HCT116 (cell line): ENCODE results near the gene HIP1. TPM values are rescaled to one million over a fixed set of nuclear protein-coding genes. Genes with fewer than 3 reads are reported as not detected.

ENCODE experiments used
- ATAC-seq: fragments of 200-7000 bp; cut with Tn5 transposase; 2 replicates; pipeline ENCODE4 v1.9.1; 2020; ENCODE audit warnings: mild to moderate bottlenecking, moderate library complexity
- BruUV-seq: library from RNA; stranded (reverse); fragments of 400-500 nt; replicated peaks from 2 replicates; lab custom pipeline; 2021; lab: Mats Ljungman, UMichigan
- CTCF ChIA-PET: fragments of 300-600 bp; sonication (Branson Sonifier 250); formaldehyde crosslinking; loops from one replicate; lab custom pipeline; 2021; ENCODE audit warnings: antibody characterized with exemption; lab: Charles Lee
- POLR2A ChIA-PET: fragments of 300-600, 350-600 bp; sonication (Branson Sonifier 250); formaldehyde crosslinking; loops from one replicate; lab custom pipeline; 2021; ENCODE audit warnings: antibody characterized with exemption; lab: Charles Lee
- RAD21 ChIA-PET, 2 experiments: fragments of 300-600 bp; sonication (Branson Sonifier 250); formaldehyde crosslinking; loops; one replicate each; lab custom pipeline; 2023; ENCODE audit warnings: low total read pairs in 2 of 2; ENCODE audit not compliant: uncharacterized antibody in 2 of 2, unreplicated experiment in 2 of 2, low non-redundant PET in 1 of 2; lab: Charles Lee
- DNase-seq: peaks from one replicate; pipeline ENCODE4 v3.0.0-alpha.2; 2010; ENCODE audit warnings: low read depth, low spot score
- H2AFZ ChIP-seq: fragments of 200-600 bp; shearing (Covaris generic), sonication (generic); 2 replicates; pipeline ENCODE4 v1.6.1; 2017; ENCODE audit warnings: low read depth, mixed run types, mixed read lengths, antibody characterized with exemption, low read length; ENCODE audit not compliant: poor library complexity, severe bottlenecking
- H3K27ac ChIP-seq: 2 replicates; pipeline ENCODE4 v1.5.1; 2012; ENCODE audit warnings: low read depth, low read length
- H3K27me3 ChIP-seq: fragments of 200-600 bp; sonication (generic); 2 replicates; pipeline ENCODE4 v1.6.1; 2016; ENCODE audit warnings: mixed run types, low read length, mixed read lengths; ENCODE audit not compliant: insufficient read depth
- H3K36me3 ChIP-seq, 2 experiments: fragments of 200-500 bp in 1 of 2; fragments of 200-600 bp in 1 of 2; sonication (Bioruptor generic) in 1 of 2; sonication (generic) in 1 of 2; 2 replicates each; pipeline versions ENCODE4 v1.5.1 to v1.6.1; 2014 to 2016; ENCODE audit warnings: low read length in 2 of 2, inconsistent platforms in 1 of 2, mixed read lengths in 1 of 2, mixed run types in 1 of 2; ENCODE audit not compliant: insufficient read depth in 2 of 2, control insufficient read depth in 1 of 2
- H3K4me1 ChIP-seq, 2 experiments: fragments of 200-600 bp in 1 of 2; sonication (generic) in 1 of 2; 2 replicates each; pipeline versions ENCODE4 v1.5.1 to v1.6.1; 2012 to 2017; ENCODE audit warnings: low read length in 2 of 2, inconsistent platforms in 1 of 2, mild to moderate bottlenecking in 1 of 2, mixed read lengths in 1 of 2, mixed run types in 1 of 2, moderate library complexity in 1 of 2; ENCODE audit not compliant: insufficient read depth in 2 of 2, control insufficient read depth in 1 of 2
- H3K4me2 ChIP-seq: fragments of 200-600 bp; sonication (generic); 2 replicates; pipeline ENCODE4 v1.6.1; 2017; ENCODE audit warnings: mixed run types, low read length, mixed read lengths
- H3K4me3 ChIP-seq, 2 experiments: fragments of 200-600 bp in 1 of 2; sonication (generic) in 1 of 2; replicated peaks in 1 of 2; 2 replicates each; pipeline ENCODE4 v1.5.1; 2011 to 2016; ENCODE audit warnings: low read length in 2 of 2, control low read depth in 1 of 2, low read depth in 1 of 2, mild to moderate bottlenecking in 1 of 2, mixed read lengths in 1 of 2, mixed run types in 1 of 2
- H3K79me2 ChIP-seq: fragments of 200-600 bp; sonication (generic); 2 replicates; pipeline ENCODE4 v1.6.1; 2017; ENCODE audit warnings: mild to moderate bottlenecking, mixed run types, low read length, moderate library complexity, mixed read lengths; ENCODE audit not compliant: insufficient read depth
- H3K9ac ChIP-seq: fragments of 200-600 bp; sonication (generic); 2 replicates; pipeline ENCODE4 v1.6.1; 2016; ENCODE audit warnings: low read length, mixed read lengths
- H3K9me2 ChIP-seq: fragments of 200-600 bp; sonication (generic), shearing (Covaris generic); 2 replicates; pipeline ENCODE4 v1.6.1; 2017; ENCODE audit warnings: mixed run types, mild to moderate bottlenecking, moderate library complexity; ENCODE audit not compliant: insufficient read depth
- H3K9me3 ChIP-seq, 2 experiments: fragments of 200-500 bp in 1 of 2; fragments of 200-600 bp in 1 of 2; sonication (Bioruptor generic) in 1 of 2; sonication (generic) in 1 of 2; 2 replicates each; pipeline ENCODE4 v1.6.1; 2014 to 2017; ENCODE audit warnings: low read length in 2 of 2, mixed read lengths in 2 of 2, inconsistent platforms in 1 of 2, low read depth in 1 of 2, mild to moderate bottlenecking in 1 of 2, mixed run types in 1 of 2, moderate library complexity in 1 of 2; ENCODE audit not compliant: control insufficient read depth in 1 of 2, insufficient read depth in 1 of 2
- H4K20me1 ChIP-seq: fragments of 200-600 bp; sonication (generic), shearing (Covaris generic); 2 replicates; pipeline ENCODE4 v1.6.1; 2017; ENCODE audit warnings: mixed run types, mild to moderate bottlenecking, moderate library complexity; ENCODE audit not compliant: insufficient read depth
- CBX3 ChIP-seq: IDR thresholded peaks from 2 replicates; pipeline ENCODE4 v1.6.1; 2012; ENCODE audit warnings: low read depth
- ELF1 ChIP-seq: IDR thresholded peaks from 2 replicates; pipeline ENCODE4 v1.6.1; 2012; ENCODE audit warnings: low read depth, borderline replicate concordance
- EZH2phosphoT487 ChIP-seq: fragments of 200-600 bp; IDR thresholded peaks from 2 replicates; pipeline ENCODE4 v1.6.1; 2018; ENCODE audit warnings: antibody characterized with exemption, borderline replicate concordance
- MAX ChIP-seq: IDR thresholded peaks from 2 replicates; pipeline ENCODE4 v1.6.1; 2012
- POLR2AphosphoS5 ChIP-seq: IDR thresholded peaks from 2 replicates; pipeline ENCODE4 v1.6.1; 2011; ENCODE audit warnings: mild to moderate bottlenecking, low read depth, low read length, moderate library complexity
- RAD21 ChIP-seq: IDR thresholded peaks from 2 replicates; pipeline ENCODE4 v1.6.1; 2012; ENCODE audit warnings: low read depth, mild to moderate bottlenecking
- SIN3A ChIP-seq: IDR thresholded peaks from 2 replicates; pipeline ENCODE4 v1.6.1; 2012; ENCODE audit warnings: low read depth
- SP1 ChIP-seq: IDR thresholded peaks from 2 replicates; pipeline ENCODE4 v1.6.1; 2012; ENCODE audit warnings: low read depth
- SRF ChIP-seq: IDR thresholded peaks from 2 replicates; pipeline ENCODE4 v1.6.1; 2012; ENCODE audit warnings: low read depth
- TCF7L2 ChIP-seq: IDR thresholded peaks from 2 replicates; pipeline ENCODE4 v1.7.0; 2011; ENCODE audit warnings: borderline replicate concordance, inconsistent platforms; ENCODE audit not compliant: insufficient read depth, insufficient read length; ENCODE audit errors: extremely low read depth
- ZNF274 ChIP-seq: fragments of 200-500 bp; sonication (Bioruptor generic); IDR thresholded peaks from 2 replicates; pipeline ENCODE4 v1.6.1; 2014; ENCODE audit warnings: mild to moderate bottlenecking, low read depth, low read length, inconsistent platforms
- intact Hi-C: fragments of 100-400 bp; cut with micrococcal nuclease; formaldehyde crosslinking; loops from 2 replicates; pipeline ENCODE4 v1.10.0; 2022
- total RNA-seq: library from RNA; stranded (reverse); gene quantifications from one replicate; pipeline ENCODE4 v1.2.1, GENCODE V29; 2021; ENCODE audit not compliant: unreplicated experiment
- TF ChIP-seq, protein P1 (sequence below): IDR thresholded peaks from 2 replicates; pipeline ENCODE4 v1.6.1; 2012; ENCODE audit warnings: low read depth

HIP1 gene
- total RNA-seq, 1 experiment from 2014 or later, result 22.1 TPM

- no peaks in the 10 kb centered on the region for H3K27me3 ChIP-seq
- no peaks in the 10 kb centered on the region for H3K4me1 ChIP-seq
- no peak for DNase-seq
- no peak for ATAC-seq
- H3K4me2 ChIP-seq, result no peak overlapping the region
- CTCF ChIA-PET, result no interaction called here
- intact Hi-C loops, result loop anchor here (10.0 kb wide), 1 partner anchor 273 kb away; the partner anchor contains the start of gene POM121C
- no peaks in the 10 kb centered on the region for H4K20me1 ChIP-seq
- H3K4me3 ChIP-seq, result no peak overlapping the region
- no peaks in the 10 kb centered on the region for H3K9me3 ChIP-seq
- RAD21 ChIA-PET, result no interaction called here
- no peaks in the 10 kb centered on the region for H3K79me2 ChIP-seq
- TF ChIP-seq ELF1 (no peak), SP1 (no peak), EZH2phosphoT487 (no peak), SIN3A (no peak), SRF (no peak), POLR2AphosphoS5 (no peak), ZNF274 (no peak), MAX (no peak), TCF7L2 (no peak), RAD21 (no peak), CBX3 (no peak)
- TF ChIP-seq, protein P1, sequence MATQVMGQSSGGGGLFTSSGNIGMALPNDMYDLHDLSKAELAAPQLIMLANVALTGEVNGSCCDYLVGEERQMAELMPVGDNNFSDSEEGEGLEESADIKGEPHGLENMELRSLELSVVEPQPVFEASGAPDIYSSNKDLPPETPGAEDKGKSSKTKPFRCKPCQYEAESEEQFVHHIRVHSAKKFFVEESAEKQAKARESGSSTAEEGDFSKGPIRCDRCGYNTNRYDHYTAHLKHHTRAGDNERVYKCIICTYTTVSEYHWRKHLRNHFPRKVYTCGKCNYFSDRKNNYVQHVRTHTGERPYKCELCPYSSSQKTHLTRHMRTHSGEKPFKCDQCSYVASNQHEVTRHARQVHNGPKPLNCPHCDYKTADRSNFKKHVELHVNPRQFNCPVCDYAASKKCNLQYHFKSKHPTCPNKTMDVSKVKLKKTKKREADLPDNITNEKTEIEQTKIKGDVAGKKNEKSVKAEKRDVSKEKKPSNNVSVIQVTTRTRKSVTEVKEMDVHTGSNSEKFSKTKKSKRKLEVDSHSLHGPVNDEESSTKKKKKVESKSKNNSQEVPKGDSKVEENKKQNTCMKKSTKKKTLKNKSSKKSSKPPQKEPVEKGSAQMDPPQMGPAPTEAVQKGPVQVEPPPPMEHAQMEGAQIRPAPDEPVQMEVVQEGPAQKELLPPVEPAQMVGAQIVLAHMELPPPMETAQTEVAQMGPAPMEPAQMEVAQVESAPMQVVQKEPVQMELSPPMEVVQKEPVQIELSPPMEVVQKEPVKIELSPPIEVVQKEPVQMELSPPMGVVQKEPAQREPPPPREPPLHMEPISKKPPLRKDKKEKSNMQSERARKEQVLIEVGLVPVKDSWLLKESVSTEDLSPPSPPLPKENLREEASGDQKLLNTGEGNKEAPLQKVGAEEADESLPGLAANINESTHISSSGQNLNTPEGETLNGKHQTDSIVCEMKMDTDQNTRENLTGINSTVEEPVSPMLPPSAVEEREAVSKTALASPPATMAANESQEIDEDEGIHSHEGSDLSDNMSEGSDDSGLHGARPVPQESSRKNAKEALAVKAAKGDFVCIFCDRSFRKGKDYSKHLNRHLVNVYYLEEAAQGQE, result no peak
- BruUV-seq, result no TSS peak
- H3K27ac ChIP-seq, result no peak overlapping the region
- POLR2A ChIA-PET, result no interaction called here
- H3K9ac ChIP-seq, result no peak overlapping the region
- H3K36me3 ChIP-seq, result no peaks in the 10 kb centered on the region
- H3K9me2 ChIP-seq, result no peaks in the 10 kb centered on the region
- no peak overlapping the region for H2AFZ ChIP-seq
Measured at GRCh38 chr7:75757860-75758259, 19.1 kb upstream of the HIP1 start.
